ENCODE data around the gene LETM1. TPM values are rescaled to one million over a fixed set of nuclear protein-coding genes. Genes with fewer than 3 reads are reported as not detected.

The LETM1 gene
- total RNA-seq, 1 donor from 2014 or later, result 98.7 TPM

DNA sequence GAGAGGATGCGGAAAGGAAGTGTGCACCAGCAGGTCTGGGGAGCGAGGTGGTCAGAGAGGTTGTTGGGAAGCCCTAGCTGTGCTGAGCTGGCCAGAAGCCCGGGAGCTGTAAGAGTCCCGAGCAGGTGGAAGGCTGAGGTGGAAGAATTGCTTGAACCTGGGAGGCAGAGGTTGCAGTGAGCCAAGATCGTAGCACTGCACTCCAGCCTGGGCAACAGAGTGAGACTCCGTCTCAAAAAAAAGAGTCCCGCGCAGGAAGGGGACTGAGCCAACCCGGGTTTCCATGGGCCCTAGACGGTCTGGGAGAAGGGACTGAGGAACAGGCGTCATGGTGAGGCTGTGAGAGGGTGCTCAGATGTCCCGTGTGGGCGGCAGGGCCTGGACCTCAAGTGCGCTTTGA is 75.5 kb downstream of the LETM1 start:
- Mint-ChIP-seq H3K4me1 (no peaks in the 10 kb centered on the region), H3K27ac (no peak overlapping the region), H3K36me3 (ENCODE audit: low read depth) (no peaks in the 10 kb centered on the region), H3K27me3 (no peaks in the 10 kb centered on the region), H3K4me3 (no peak overlapping the region), H3K9me3 (no peaks in the 10 kb centered on the region)
- no peak for DNase-seq
- intact Hi-C loops (cut with micrococcal nuclease), result no loop called here

DNA sequence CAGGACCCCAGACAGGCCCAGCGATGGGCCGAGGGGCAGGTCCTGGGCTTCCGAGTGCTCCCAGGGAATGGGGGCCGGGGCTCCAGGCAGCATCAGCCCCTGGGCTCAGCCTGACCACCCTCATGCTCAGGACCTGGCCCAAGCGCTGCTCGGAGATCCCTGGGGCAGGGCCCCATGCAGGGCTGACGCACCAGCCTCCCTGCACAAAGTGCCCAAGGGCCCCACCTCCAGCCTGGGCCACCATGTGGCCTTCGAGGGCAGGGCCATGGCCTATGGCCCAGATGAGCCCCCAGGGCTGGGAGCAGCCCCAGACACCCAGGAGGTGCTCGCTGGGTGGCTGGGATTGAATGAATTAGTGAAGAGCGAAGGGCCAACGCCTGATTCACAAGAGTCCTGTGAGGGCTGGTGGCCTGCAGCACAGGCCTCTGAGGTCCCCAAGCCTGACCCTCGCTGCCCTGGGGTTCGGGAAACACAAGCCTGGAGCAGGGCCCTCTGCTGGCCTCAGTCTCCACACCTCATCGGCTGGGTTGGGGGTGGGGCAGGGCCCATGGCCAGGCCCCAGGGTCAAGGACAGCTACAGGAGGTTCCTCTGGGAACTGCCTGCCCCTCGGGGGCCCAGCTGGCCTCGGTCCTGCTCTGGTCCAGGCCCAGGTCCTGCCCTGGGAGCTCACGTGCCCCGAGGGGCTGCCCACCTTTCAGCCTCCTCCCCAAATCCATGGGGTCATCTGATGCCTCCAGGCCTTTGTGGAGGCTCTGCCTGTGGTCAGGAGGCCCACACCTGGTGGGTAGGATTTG is 76.2 kb downstream of the LETM1 start:
- Mint-ChIP-seq H3K9me3 (no peaks in the 10 kb centered on the region), H3K27me3 (no peaks in the 10 kb centered on the region), H3K4me3 (no peak overlapping the region), H3K36me3 (ENCODE audit: low read depth) (no peaks in the 10 kb centered on the region), H3K4me1 (no peaks in the 10 kb centered on the region), H3K27ac (no peak overlapping the region)
- DNase-seq, result no peak
- intact Hi-C loops (cut with micrococcal nuclease), result no loop called here

- no peaks in the 10 kb centered on the region for H3K27me3 Mint-ChIP-seq
- H3K9me3 Mint-ChIP-seq, result no peaks in the 10 kb centered on the region
- H3K4me3 Mint-ChIP-seq, result no peak overlapping the region
- intact Hi-C loops (cut with micrococcal nuclease), result no loop called here
- no peak overlapping the region for H3K27ac Mint-ChIP-seq
- no peak for DNase-seq
- no peaks in the 10 kb centered on the region for H3K4me1 Mint-ChIP-seq
- no peaks in the 10 kb centered on the region for H3K36me3 Mint-ChIP-seq (ENCODE audit: low read depth)
Observed at GRCh38 chr4:1778642-1779392, 77.1 kb downstream of the LETM1 start.

- intact Hi-C loops (cut with micrococcal nuclease), result no loop called here
- Mint-ChIP-seq H3K4me1 (no peaks in the 10 kb centered on the region), H3K9me3 (no peaks in the 10 kb centered on the region), H3K27me3 (no peaks in the 10 kb centered on the region), H3K4me3 (no peak overlapping the region), H3K36me3 (ENCODE audit: low read depth) (no peaks in the 10 kb centered on the region), H3K27ac (no peak overlapping the region)
- no peak for DNase-seq
Observed at GRCh38 chr4:1777822-1778641, 77.9 kb downstream of the LETM1 start.

DNA sequence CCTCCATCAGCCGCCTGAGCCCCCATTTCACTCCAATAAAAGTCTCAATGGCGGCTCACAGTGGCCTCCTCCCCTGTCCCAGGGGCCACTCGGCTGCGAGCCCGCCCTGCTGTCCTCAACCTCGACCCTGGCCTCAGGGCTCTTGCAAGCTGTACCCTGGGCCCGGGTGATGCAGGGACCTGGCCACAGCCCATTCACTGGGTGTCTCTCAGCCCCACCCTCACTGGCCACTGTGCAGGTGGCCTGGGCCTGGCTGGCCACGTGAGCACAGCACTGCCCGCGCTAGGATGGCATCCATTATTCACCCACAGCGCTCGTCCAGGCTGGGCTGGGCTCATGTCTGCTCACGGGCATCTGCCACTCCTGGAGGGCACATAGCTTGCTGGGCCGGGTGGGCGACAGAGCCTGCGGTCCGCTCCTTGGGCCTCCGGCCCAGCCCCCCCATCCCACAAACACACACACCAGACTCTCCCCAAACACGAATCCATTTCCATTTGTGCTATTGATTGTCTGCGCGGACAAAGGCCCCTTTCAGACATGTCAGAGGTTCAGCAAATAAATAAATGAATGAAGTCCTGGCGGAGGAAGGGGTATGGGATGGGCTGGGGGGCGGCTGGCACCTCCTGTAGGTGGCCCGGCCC is 79.3 kb downstream of the LETM1 start:
- Mint-ChIP-seq H3K4me1 (no peaks in the 10 kb centered on the region), H3K27me3 (no peaks in the 10 kb centered on the region), H3K9me3 (no peaks in the 10 kb centered on the region), H3K36me3 (ENCODE audit: low read depth) (no peaks in the 10 kb centered on the region), H3K4me3 (no peak overlapping the region), H3K27ac (no peak overlapping the region)
- DNase-seq, result no peak
- intact Hi-C loops (cut with micrococcal nuclease), result no loop called here

DNA sequence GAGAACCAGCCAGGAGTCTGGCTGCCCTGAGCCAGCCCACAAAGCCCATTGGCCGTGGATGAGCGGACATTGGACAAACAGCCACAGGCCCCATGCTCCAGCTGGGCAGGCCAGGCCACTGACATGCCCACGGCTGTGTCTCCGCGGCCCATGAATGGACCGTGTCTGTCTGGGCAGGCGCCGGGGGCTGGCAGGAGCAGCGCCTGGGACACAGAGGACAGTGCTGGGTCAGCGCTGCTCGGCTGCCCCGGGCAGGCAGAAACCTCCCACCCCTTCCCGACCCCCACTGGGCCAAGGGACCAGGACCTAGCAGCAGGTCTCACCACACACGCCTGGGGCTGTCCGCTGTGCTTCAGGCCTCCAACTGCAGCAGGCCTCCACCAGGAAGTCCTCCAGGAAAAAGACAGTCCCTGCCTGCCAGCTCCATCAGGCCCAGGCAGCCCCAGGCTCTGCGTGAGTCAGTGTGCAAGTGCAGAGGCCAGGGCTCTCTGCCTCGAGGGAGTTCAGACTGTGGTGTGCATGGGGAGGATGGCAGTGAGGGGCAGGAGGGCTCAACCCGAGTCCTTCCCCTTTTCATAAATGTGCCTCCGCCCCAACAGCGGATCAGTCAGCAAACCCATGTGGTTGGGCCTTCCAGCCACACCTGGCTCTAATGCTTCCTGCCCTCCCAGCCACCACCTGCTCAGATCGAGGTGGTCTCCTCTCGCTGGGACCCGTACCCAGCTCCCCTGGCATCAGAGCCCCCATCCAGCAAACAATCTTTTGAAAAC is 80.0 kb downstream of the LETM1 start:
- intact Hi-C loops (cut with micrococcal nuclease), result no loop called here
- no peaks in the 10 kb centered on the region for H3K4me1 Mint-ChIP-seq
- no peaks in the 10 kb centered on the region for H3K27me3 Mint-ChIP-seq
- no peak overlapping the region for H3K4me3 Mint-ChIP-seq
- H3K9me3 Mint-ChIP-seq, result no peaks in the 10 kb centered on the region
- H3K36me3 Mint-ChIP-seq (ENCODE audit: low read depth), result no peaks in the 10 kb centered on the region
- H3K27ac Mint-ChIP-seq, result no peak overlapping the region
- DNase-seq, result no peak

- no peaks in the 10 kb centered on the region for H3K4me1 Mint-ChIP-seq
- no peak overlapping the region for H3K4me3 Mint-ChIP-seq
- H3K9me3 Mint-ChIP-seq, result no peaks in the 10 kb centered on the region
- H3K27ac Mint-ChIP-seq, result no peak overlapping the region
- no peak for DNase-seq
- intact Hi-C loops (cut with micrococcal nuclease), result no loop called here
- H3K36me3 Mint-ChIP-seq (ENCODE audit: low read depth), result no peaks in the 10 kb centered on the region
- no peaks in the 10 kb centered on the region for H3K27me3 Mint-ChIP-seq
Observed at GRCh38 chr4:1773754-1774153, 82.2 kb downstream of the LETM1 start.

GRCh38 chr4:1772853-1773538 is 83.0 kb downstream of the LETM1 start:
- no peaks in the 10 kb centered on the region for H3K9me3 Mint-ChIP-seq
- H3K27me3 Mint-ChIP-seq, result peaks cover 5% of the 10 kb centered on the region
- DNase-seq, result no peak
- H3K27ac Mint-ChIP-seq, result no peak overlapping the region
- H3K4me3 Mint-ChIP-seq, result no peak overlapping the region
- no peaks in the 10 kb centered on the region for H3K36me3 Mint-ChIP-seq (ENCODE audit: low read depth)
- H3K4me1 Mint-ChIP-seq, result peaks cover under 1% of the 10 kb centered on the region
- intact Hi-C loops (cut with micrococcal nuclease), result no loop called here

DNA sequence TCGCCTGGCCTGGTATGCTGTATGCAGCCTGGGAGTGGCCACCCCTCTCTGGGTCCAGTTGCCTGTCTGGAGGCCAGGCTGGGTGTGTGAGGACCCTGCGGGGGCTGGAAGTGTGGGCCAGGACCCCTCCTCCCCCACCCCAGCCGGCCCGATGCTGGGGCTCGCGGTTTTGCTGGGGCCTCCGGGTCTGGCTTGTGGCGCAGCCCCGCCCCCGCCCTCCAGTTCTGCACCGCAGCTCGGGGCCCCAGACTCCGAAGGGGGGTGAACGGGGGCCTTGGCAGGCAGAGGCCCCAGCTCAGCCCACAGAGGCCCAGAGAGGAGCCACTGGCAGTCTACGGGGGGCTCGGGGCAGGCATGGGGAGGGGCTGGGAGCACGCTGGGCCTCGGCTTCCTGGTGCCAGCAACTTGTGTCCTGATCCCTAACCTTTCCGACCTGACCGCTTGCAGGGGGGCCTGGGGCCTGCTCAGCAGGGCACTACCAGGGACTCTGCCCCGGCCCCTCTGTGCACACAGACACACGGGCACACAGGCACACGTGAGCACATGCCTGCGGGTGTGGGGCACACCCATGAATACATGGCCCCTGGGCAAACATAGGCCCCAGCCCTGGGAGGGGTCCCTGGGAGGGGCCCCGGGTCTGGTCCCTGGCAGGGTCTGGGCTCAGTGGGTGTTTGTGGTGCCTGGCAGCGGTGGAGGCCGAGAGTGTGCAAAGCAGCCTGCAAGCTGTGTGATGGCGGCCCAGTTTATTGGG is 84.2 kb downstream of the LETM1 start:
- no peaks in the 10 kb centered on the region for H3K9me3 Mint-ChIP-seq
- no peak overlapping the region for H3K27ac Mint-ChIP-seq
- H3K4me1 Mint-ChIP-seq, result peaks cover 2% of the 10 kb centered on the region
- intact Hi-C loops (cut with micrococcal nuclease), result no loop called here
- H3K36me3 Mint-ChIP-seq (ENCODE audit: low read depth), result no peaks in the 10 kb centered on the region
- DNase-seq, result no peak
- H3K4me3 Mint-ChIP-seq, result no peak overlapping the region
- H3K27me3 Mint-ChIP-seq, result peaks cover 8% of the 10 kb centered on the region

GRCh38 chr4:1770791-1771231 is 85.1 kb downstream of the LETM1 start:
- intact Hi-C loops (cut with micrococcal nuclease), result no loop called here
- Mint-ChIP-seq H3K36me3 (ENCODE audit: low read depth) (no peaks in the 10 kb centered on the region), H3K27ac (no peak overlapping the region), H3K27me3 (peaks cover 8% of the 10 kb centered on the region), H3K4me1 (peaks cover 2% of the 10 kb centered on the region), H3K4me3 (no peak overlapping the region), H3K9me3 (no peaks in the 10 kb centered on the region)
- DNase-seq, result no peak

DNA sequence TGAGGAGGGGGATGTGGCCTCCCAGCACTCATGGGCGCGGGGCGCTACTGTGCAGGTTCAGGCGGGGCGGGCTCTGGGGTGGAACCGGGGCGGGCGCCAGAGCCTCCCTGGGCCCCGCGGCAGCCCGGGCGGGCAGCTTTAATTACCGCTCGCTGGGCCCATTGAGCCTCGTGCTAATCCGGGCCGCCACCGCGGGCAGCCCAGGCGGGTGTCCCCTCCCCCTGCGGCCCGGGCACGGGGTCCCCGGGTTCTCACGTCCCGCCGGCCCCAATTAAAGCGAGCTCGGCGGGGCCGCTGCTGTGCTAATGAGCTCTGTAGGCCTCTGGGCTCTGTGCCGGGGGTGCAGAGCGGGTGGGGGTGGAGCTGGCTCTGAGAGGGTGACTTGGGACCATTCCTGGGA is 85.7 kb downstream of the LETM1 start:
- DNase-seq, result no peak
- Mint-ChIP-seq H3K36me3 (ENCODE audit: low read depth) (no peaks in the 10 kb centered on the region), H3K4me1 (peaks cover 4% of the 10 kb centered on the region), H3K4me3 (no peak overlapping the region), H3K9me3 (no peaks in the 10 kb centered on the region), H3K27me3 (peaks cover 12% of the 10 kb centered on the region), H3K27ac (no peak overlapping the region)
- intact Hi-C loops (cut with micrococcal nuclease), result no loop called here

- Mint-ChIP-seq H3K9me3 (no peaks in the 10 kb centered on the region), H3K27ac (no peak overlapping the region), H3K4me3 (no peak overlapping the region), H3K4me1 (peaks cover 4% of the 10 kb centered on the region), H3K27me3 (peaks cover 16% of the 10 kb centered on the region), H3K36me3 (ENCODE audit: low read depth) (no peaks in the 10 kb centered on the region)
- intact Hi-C loops (cut with micrococcal nuclease), result no loop called here
- DNase-seq, result no peak
Observed at GRCh38 chr4:1769692-1770091, 86.3 kb downstream of the LETM1 start.
